Transverse colon (tissue), 3 donors: ENCODE data around the gene SEMA3G.

Source experiments
- CTCF ChIP-seq, 5 experiments: fragments of 200-600 bp in 3 of 5; fragments of 450-650 bp in 2 of 5; sonication (generic) in 3 of 5; IDR thresholded peaks; 1 replicate in 2 of 5; 2 replicates in 3 of 5; pipeline ENCODE4 v1.5.1; 2016 to 2017; ENCODE audit warnings: antibody characterized with exemption in 5 of 5, inconsistent platforms in 3 of 5, mild to moderate bottlenecking in 2 of 5, moderate library complexity in 1 of 5
- EP300 ChIP-seq: sonication (generic); formaldehyde crosslinking; IDR thresholded peaks from one replicate; pipeline ENCODE4 v1.6.1; 2017; ENCODE audit warnings: antibody characterized with exemption, low read depth
- POLR2A ChIP-seq: fragments of 450-650 bp; IDR thresholded peaks from one replicate; pipeline ENCODE4 v1.6.1; 2016; ENCODE audit warnings: antibody characterized with exemption, mild to moderate bottlenecking, moderate library complexity

DNA sequence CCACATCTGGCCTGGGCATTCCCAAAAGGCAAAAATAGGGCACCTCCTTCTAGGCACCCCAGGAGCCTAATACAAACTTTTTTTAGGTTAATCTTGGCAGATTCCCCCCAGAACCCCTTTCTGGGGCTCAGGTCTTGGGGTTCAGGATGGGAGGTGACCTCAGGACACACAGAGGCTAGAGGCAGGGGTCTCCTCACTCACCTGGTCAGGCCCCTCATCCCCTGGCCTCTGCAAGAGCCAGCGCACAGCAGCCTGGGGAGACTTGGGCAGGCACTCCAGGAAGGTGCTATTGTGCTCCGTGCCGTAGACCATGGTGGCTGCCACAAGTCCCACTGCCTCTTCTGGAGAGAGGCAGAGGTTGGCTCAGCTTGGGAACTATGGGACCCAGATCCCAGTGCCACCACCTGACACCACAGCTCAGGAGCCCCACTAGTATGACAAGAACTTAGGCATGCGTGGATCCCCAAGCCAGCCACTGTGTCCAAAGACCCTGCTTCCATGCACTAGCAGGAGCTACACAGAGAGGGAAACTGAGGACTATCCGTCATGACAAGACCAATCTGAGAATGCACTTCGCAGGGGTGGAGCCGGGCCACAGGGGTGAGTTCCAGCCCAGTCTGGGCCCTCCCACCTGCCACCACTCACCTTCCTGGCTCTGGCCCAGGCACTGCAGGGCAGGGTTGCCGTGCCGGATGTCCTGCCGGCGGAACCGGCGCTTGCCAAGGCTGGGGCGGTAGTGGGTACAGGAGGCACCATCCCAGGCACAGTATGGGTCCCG lies 7.4 kb downstream of the SEMA3G start:
- TF ChIP-seq CTCF (IDR thresholded peaks at IDR 0.05) (no peak), EP300 (no peak), POLR2A (no peak)
